Measurements from ENCODE around the gene PTCSC3. TPM values are rescaled to one million over a fixed set of nuclear protein-coding genes. Genes with fewer than 3 reads are reported as not detected.
"Not testable (repeated sequence)": the region's sequence is repeated elsewhere in the genome, so short reads cannot be mapped to it uniquely, and the experiment has no call there.

Gene PTCSC3
- total RNA-seq, 1 experiment from 2014 or later: not detected

DNA sequence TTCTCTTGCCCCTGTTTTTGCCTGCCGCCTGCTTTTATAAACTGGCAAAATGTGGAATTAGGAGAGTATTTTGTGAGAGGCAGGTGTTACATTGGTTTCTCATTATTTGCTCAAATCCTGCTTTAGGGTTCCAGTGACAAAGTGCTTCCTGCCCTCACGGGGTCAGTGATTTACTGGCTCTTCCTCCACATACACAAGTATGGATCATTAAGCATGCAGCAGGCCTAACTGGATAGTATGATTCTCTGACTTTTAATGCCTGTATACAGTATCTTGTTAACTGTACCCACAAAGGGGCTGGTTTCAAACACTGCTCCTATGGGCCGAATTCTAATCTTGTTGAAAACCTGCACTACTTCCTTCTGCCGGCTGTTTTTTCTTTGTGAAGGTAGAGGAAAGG is 63.2 kb downstream of the PTCSC3 start:
- no TSS peak for BruUV-seq (replicated peaks)

DNA sequence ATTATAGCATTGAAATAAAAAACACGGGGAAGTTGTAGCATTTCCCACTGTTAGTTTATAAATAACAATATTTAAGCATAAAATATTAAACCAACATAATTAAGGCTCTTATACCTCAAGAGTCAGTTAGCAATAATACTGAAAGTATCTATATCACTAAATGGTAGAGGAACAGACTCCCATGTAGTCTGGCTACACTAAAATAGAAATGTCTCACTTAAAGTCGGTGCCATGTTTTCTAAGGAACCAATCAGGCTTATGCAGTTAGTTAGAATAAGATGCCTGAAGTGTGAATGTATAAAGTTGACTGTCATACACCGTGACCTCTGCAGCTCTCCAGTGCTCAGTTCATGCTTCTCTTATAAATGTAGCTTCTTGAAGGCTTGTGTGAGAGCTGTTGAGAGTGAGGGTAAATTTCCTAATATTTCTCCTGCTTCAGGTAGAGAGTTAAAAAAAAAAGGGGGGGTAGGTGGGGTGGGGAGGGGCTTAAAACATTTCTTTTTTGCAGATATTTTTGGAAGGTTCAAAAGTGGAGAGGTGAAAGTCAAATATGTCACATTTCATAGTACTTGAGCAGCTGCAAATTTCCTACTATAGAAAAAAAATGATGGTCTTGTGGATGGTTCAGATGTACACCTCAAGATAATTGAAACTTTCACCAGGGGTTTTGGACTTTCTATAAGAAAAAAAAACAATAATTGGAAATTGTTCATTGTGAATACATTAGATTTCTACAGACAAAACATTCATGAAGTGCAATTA is 64.5 kb downstream of the PTCSC3 start:
- H3K4me3 ChIP-seq (ENCODE audit: low read depth, low read length, poor library complexity, severe bottlenecking): no peak overlapping the region
- intact Hi-C loops (cut with micrococcal nuclease; ENCODE audit: unreplicated experiment): no loop called here
- POLR2A ChIA-PET (ENCODE audit: low non-redundant PET): no interaction called here
- TF ChIP-seq EZH2 (IDR thresholded peaks at IDR 0.05; ENCODE audit: borderline replicate concordance, low read depth, low read length, poor library complexity, severe bottlenecking): no peak
- TF ChIP-seq, protein P1, sequence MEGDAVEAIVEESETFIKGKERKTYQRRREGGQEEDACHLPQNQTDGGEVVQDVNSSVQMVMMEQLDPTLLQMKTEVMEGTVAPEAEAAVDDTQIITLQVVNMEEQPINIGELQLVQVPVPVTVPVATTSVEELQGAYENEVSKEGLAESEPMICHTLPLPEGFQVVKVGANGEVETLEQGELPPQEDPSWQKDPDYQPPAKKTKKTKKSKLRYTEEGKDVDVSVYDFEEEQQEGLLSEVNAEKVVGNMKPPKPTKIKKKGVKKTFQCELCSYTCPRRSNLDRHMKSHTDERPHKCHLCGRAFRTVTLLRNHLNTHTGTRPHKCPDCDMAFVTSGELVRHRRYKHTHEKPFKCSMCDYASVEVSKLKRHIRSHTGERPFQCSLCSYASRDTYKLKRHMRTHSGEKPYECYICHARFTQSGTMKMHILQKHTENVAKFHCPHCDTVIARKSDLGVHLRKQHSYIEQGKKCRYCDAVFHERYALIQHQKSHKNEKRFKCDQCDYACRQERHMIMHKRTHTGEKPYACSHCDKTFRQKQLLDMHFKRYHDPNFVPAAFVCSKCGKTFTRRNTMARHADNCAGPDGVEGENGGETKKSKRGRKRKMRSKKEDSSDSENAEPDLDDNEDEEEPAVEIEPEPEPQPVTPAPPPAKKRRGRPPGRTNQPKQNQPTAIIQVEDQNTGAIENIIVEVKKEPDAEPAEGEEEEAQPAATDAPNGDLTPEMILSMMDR (conservative IDR thresholded peaks at IDR 0.05; ENCODE audit: low read depth, low read length): no peak
- H3K27me3 ChIP-seq (replicated peaks; ENCODE audit: insufficient read depth, low read depth, low read length, poor library complexity): peaks cover 73% of the 10 kb centered on the region
- no peaks in the 10 kb centered on the region for H3K4me1 ChIP-seq (ENCODE audit: insufficient read depth, low read length, poor library complexity, severe bottlenecking)
- BruUV-seq (replicated peaks): no TSS peak
- no peaks in the 10 kb centered on the region for H3K36me3 ChIP-seq (ENCODE audit: insufficient read depth, low read length, poor library complexity, severe bottlenecking)
- CTCF ChIA-PET: interaction anchor here (0.8 kb wide), 1 partner anchor 119 kb away, joined by 5 read pairs; no protein-coding TSS in a partner anchor
- DNase-seq (ENCODE audit: low spot score): no peak
- no peaks in the 10 kb centered on the region for H3K9me3 ChIP-seq (ENCODE audit: low read depth, low read length, poor library complexity, severe bottlenecking)
- H3K27ac ChIP-seq (ENCODE audit: low read depth, low read length, poor library complexity, severe bottlenecking): no peak overlapping the region

More for the DNA sequence above, 63.2 kb downstream of the PTCSC3 start:
- Histone ChIP-seq H3K27me3 (replicated peaks; ENCODE audit: insufficient read depth, low read depth, low read length, poor library complexity) (peaks cover 60% of the 10 kb centered on the region), H3K27ac (ENCODE audit: low read depth, low read length, poor library complexity, severe bottlenecking) (no peak overlapping the region), H3K9me3 (ENCODE audit: low read depth, low read length, poor library complexity, severe bottlenecking) (no peaks in the 10 kb centered on the region), H3K4me1 (ENCODE audit: insufficient read depth, low read length, poor library complexity, severe bottlenecking) (no peaks in the 10 kb centered on the region), H3K36me3 (ENCODE audit: insufficient read depth, low read length, poor library complexity, severe bottlenecking) (no peaks in the 10 kb centered on the region), H3K4me3 (ENCODE audit: low read depth, low read length, poor library complexity, severe bottlenecking) (no peak overlapping the region)
- CTCF ChIA-PET: no interaction called here
- POLR2A ChIA-PET (ENCODE audit: low non-redundant PET): no interaction called here
- intact Hi-C loops (cut with micrococcal nuclease; ENCODE audit: unreplicated experiment): no loop called here
- DNase-seq (ENCODE audit: low spot score): no peak
- no peak for TF ChIP-seq EZH2 (IDR thresholded peaks at IDR 0.05; ENCODE audit: borderline replicate concordance, low read depth, low read length, poor library complexity, severe bottlenecking)
- TF ChIP-seq, protein P1 (conservative IDR thresholded peaks at IDR 0.05; ENCODE audit: low read depth, low read length): no peak

DNA sequence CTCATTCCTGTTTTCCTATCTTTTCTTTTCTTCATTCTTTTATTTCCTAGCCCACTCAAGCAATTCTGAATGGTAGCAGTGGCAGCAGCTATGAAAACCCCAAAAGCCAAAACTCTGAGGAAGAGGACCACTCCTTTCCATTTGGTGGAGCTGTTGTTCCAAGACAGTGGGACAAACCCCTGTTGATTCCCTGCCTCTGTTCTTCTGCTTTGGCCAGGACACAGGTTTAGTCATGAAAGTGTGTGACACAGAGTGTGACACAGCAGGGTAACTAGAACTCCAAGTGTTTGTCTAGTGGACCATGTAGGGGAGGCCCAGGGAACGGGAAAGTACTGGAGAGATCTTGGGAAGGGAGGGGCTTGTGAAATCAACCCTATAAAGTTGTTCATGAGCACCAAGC is 71.1 kb downstream of the PTCSC3 start:
- Histone ChIP-seq H3K27ac (ENCODE audit: low read depth, low read length, poor library complexity, severe bottlenecking) (no peak overlapping the region), H3K4me1 (ENCODE audit: insufficient read depth, low read length, poor library complexity, severe bottlenecking) (no peaks in the 10 kb centered on the region), H3K4me3 (ENCODE audit: low read depth, low read length, poor library complexity, severe bottlenecking) (no peak overlapping the region), H3K36me3 (ENCODE audit: insufficient read depth, low read length, poor library complexity, severe bottlenecking) (no peaks in the 10 kb centered on the region), H3K27me3 (replicated peaks; ENCODE audit: insufficient read depth, low read depth, low read length, poor library complexity) (peaks cover 55% of the 10 kb centered on the region), H3K9me3 (ENCODE audit: low read depth, low read length, poor library complexity, severe bottlenecking) (no peaks in the 10 kb centered on the region)
- no TSS peak for BruUV-seq (replicated peaks)
- TF ChIP-seq EZH2 (IDR thresholded peaks at IDR 0.05; ENCODE audit: borderline replicate concordance, low read depth, low read length, poor library complexity, severe bottlenecking): no peak
- TF ChIP-seq, protein P1 (conservative IDR thresholded peaks at IDR 0.05; ENCODE audit: low read depth, low read length): peak; percentile 45
- CTCF ChIA-PET: interaction anchor here (1.0 kb wide), 1 partner anchor 269 kb away, joined by 8 read pairs; no protein-coding TSS in a partner anchor
- peak; percentile 44 for DNase-seq (ENCODE audit: low spot score)
- POLR2A ChIA-PET (ENCODE audit: low non-redundant PET): no interaction called here
- intact Hi-C loops (cut with micrococcal nuclease; ENCODE audit: unreplicated experiment): no loop called here

DNA sequence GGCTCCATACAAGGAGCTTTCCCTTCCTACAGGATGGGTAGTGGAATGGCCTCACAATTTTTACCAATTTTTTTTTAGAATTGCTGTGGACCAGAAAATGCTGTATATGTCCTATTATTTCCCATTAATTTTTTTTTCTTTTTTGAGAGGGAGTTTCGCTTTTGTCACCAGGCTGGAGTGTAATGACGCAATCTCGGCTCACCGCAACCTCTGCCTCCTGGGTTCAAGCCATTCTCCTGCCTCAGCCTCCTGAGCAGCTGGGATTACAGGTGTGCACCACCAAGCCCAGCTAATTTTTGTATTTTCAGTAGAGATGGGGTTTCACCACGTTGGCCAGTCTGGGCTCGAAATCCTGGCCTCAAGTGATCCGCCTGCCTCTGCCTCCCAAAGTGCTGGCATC is 72.3 kb downstream of the PTCSC3 start:
- H3K36me3 ChIP-seq (ENCODE audit: insufficient read depth, low read length, poor library complexity, severe bottlenecking); H3K27ac ChIP-seq (ENCODE audit: low read depth, low read length, poor library complexity, severe bottlenecking); H3K9me3 ChIP-seq (ENCODE audit: low read depth, low read length, poor library complexity, severe bottlenecking); BruUV-seq (replicated peaks); POLR2A ChIA-PET (ENCODE audit: low non-redundant PET); DNase-seq (ENCODE audit: low spot score); CTCF ChIA-PET; intact Hi-C loops (cut with micrococcal nuclease; ENCODE audit: unreplicated experiment); H3K4me3 ChIP-seq (ENCODE audit: low read depth, low read length, poor library complexity, severe bottlenecking); H3K4me1 ChIP-seq (ENCODE audit: insufficient read depth, low read length, poor library complexity, severe bottlenecking): not testable (repeated sequence)
- H3K27me3 ChIP-seq (replicated peaks; ENCODE audit: insufficient read depth, low read depth, low read length, poor library complexity): peaks cover 61% of the 10 kb centered on the region

All from A673 (cell line).